ENCODE data around the gene CCND2. TPM values are rescaled to one million over a fixed set of nuclear protein-coding genes. Genes with fewer than 3 reads are reported as not detected.

Gene CCND2
- total and polyA plus RNA-seq, 3 experiments from 2014 or later = 72.4 to 792 (median 784) TPM

GRCh38 chr12:4270016-4270830, 3.3 kb upstream of the CCND2 start:
- H3K27ac ChIP-seq (ENCODE audit: low read depth, low read length) = peak overlapping the region; percentile 94
- Mint-ChIP-seq H3K4me3 (peak overlapping the region; percentile 93 to 100 (median 99)), H3K9me3 (peaks cover 0 to 3% (median 0%) of the 10 kb centered on the region in 5 donors), H3K27me3 (peaks cover 4 to 10% of the 10 kb centered on the region in 2 donors), H3K27ac (peak overlapping the region; percentile 96 to 100 (median 100)), H3K36me3 (peaks cover 0 to 27% (median 0%) of the 10 kb centered on the region in 3 donors), H3K4me1 (peaks cover 18 to 37% (median 22%) of the 10 kb centered on the region in 3 donors)
- H3K4me1 ChIP-seq (ENCODE audit: insufficient read depth, low read length) = peaks cover 12% of the 10 kb centered on the region
- H3K4me3 ChIP-seq (ENCODE audit: low read length) = peak overlapping the region; percentile 95
- CTCF ChIA-PET = interaction anchor here (1.1 to 6.2 kb wide), 10 partner anchors 7 to 401 kb away, joined by 3 to 37 read pairs (median 10); no protein-coding TSS in a partner anchor
- H3K27me3 ChIP-seq (ENCODE audit: insufficient read depth, low read length, poor library complexity, severe bottlenecking) = peaks cover 3% of the 10 kb centered on the region
- H3K36me3 ChIP-seq (ENCODE audit: insufficient read depth, low read length) = no peaks in the 10 kb centered on the region
- peak in 3 of 5 donors; percentile 26 to 58 (median 41) for DNase-seq
- POLR2A ChIA-PET = interaction anchor here (0.6 to 1.9 kb wide), 9 partner anchors 11 to 397 kb away, joined by 3 to 12 read pairs (median 5); partner anchors contain the start of gene PARP11
- no peaks in the 10 kb centered on the region for H3K9me3 ChIP-seq (ENCODE audit: low read length)

- Mint-ChIP-seq H3K9me3 (peaks cover 0 to 3% (median 0%) of the 10 kb centered on the region in 5 donors), H3K27ac (peak overlapping the region; percentile 96 to 100 (median 100)), H3K27me3 (peaks cover 4 to 9% of the 10 kb centered on the region in 2 donors), H3K4me3 (peak overlapping the region; percentile 93 to 100 (median 99)), H3K4me1 (peaks cover 24 to 43% (median 28%) of the 10 kb centered on the region in 3 donors), H3K36me3 (peaks cover 0 to 34% (median 0%) of the 10 kb centered on the region in 3 donors)
- peak in 4 of 5 donors; percentile 40 to 63 (median 50) for DNase-seq
- H3K4me3 ChIP-seq (ENCODE audit: low read length) = peak overlapping the region; percentile 95
- peaks cover 17% of the 10 kb centered on the region for H3K4me1 ChIP-seq (ENCODE audit: insufficient read depth, low read length)
- H3K9me3 ChIP-seq (ENCODE audit: low read length) = no peaks in the 10 kb centered on the region
- CTCF ChIA-PET = interaction anchor here (0.8 to 6.2 kb wide), 10 partner anchors 20 to 401 kb away, joined by 3 to 37 read pairs (median 4); no protein-coding TSS in a partner anchor
- peaks cover 3% of the 10 kb centered on the region for H3K36me3 ChIP-seq (ENCODE audit: insufficient read depth, low read length)
- POLR2A ChIA-PET = interaction anchor here (0.6 to 1.9 kb wide), 8 partner anchors 20 to 398 kb away, joined by 3 to 10 read pairs (median 4); partner anchors contain the start of gene PARP11
- peaks cover 3% of the 10 kb centered on the region for H3K27me3 ChIP-seq (ENCODE audit: insufficient read depth, low read length, poor library complexity, severe bottlenecking)
- peak overlapping the region; percentile 94 for H3K27ac ChIP-seq (ENCODE audit: low read depth, low read length)
Observed at GRCh38 chr12:4270831-4271716, 2.5 kb upstream of the CCND2 start.

GRCh38 chr12:4271717-4272423, 1.7 kb upstream of the CCND2 start:
- peaks cover 3% of the 10 kb centered on the region for H3K27me3 ChIP-seq (ENCODE audit: insufficient read depth, low read length, poor library complexity, severe bottlenecking)
- H3K27ac Mint-ChIP-seq = peak overlapping the region; percentile 96 to 100 (median 98)
- peaks cover 32 to 51% (median 36%) of the 10 kb centered on the region in 3 donors for H3K4me1 Mint-ChIP-seq
- H3K9me3 ChIP-seq (ENCODE audit: low read length) = no peaks in the 10 kb centered on the region
- H3K27me3 Mint-ChIP-seq = peaks cover 4 to 11% of the 10 kb centered on the region in 2 donors
- H3K4me3 Mint-ChIP-seq = peak overlapping the region; percentile 89 to 99 (median 97)
- CTCF ChIA-PET = interaction anchor here (0.6 to 6.2 kb wide), 11 partner anchors 21 to 533 kb away, joined by 3 to 37 read pairs (median 3); no protein-coding TSS in a partner anchor
- H3K9me3 Mint-ChIP-seq = peaks cover 0 to 3% (median 0%) of the 10 kb centered on the region in 5 donors
- DNase-seq = peak; percentile 79 to 95 (median 85)
- peaks cover 2 to 41% (median 3%) of the 10 kb centered on the region in 3 donors for H3K36me3 Mint-ChIP-seq
- H3K4me1 ChIP-seq (ENCODE audit: insufficient read depth, low read length) = peaks cover 24% of the 10 kb centered on the region
- POLR2A ChIA-PET = interaction anchor here (0.6 to 1.9 kb wide), 12 partner anchors 18 to 399 kb away, joined by 3 to 10 read pairs (median 4); partner anchors contain the start of gene PARP11
- peak overlapping the region; percentile 95 for H3K4me3 ChIP-seq (ENCODE audit: low read length)
- peaks cover 10% of the 10 kb centered on the region for H3K36me3 ChIP-seq (ENCODE audit: insufficient read depth, low read length)
- peak overlapping the region; percentile 94 for H3K27ac ChIP-seq (ENCODE audit: low read depth, low read length)

- no peaks in the 10 kb centered on the region for H3K9me3 ChIP-seq (ENCODE audit: low read length)
- DNase-seq = peak; percentile 65 to 81 (median 72)
- peaks cover 36 to 59% (median 43%) of the 10 kb centered on the region in 3 donors for H3K4me1 Mint-ChIP-seq
- H3K36me3 Mint-ChIP-seq = peaks cover 6 to 46% (median 6%) of the 10 kb centered on the region in 3 donors
- peaks cover 32% of the 10 kb centered on the region for H3K4me1 ChIP-seq (ENCODE audit: insufficient read depth, low read length)
- H3K27me3 Mint-ChIP-seq = peaks cover 4 to 11% of the 10 kb centered on the region in 2 donors
- H3K27me3 ChIP-seq (ENCODE audit: insufficient read depth, low read length, poor library complexity, severe bottlenecking) = peaks cover 3% of the 10 kb centered on the region
- peak overlapping the region; percentile 91 for H3K4me3 ChIP-seq (ENCODE audit: low read length)
- H3K27ac Mint-ChIP-seq = peak overlapping the region; percentile 96 to 100 (median 99)
- H3K36me3 ChIP-seq (ENCODE audit: insufficient read depth, low read length) = peaks cover 17% of the 10 kb centered on the region
- CTCF ChIA-PET = interaction anchor here (0.6 to 6.2 kb wide), 8 partner anchors 21 to 533 kb away, joined by 3 to 37 read pairs (median 3); no protein-coding TSS in a partner anchor
- peak overlapping the region; percentile 94 for H3K27ac ChIP-seq (ENCODE audit: low read depth, low read length)
- POLR2A ChIA-PET = interaction anchor here (0.6 to 1.9 kb wide), 8 partner anchors 17 to 399 kb away, joined by 3 to 7 read pairs (median 4); partner anchors contain the start of gene PARP11
- peaks cover 0 to 3% (median 0%) of the 10 kb centered on the region in 5 donors for H3K9me3 Mint-ChIP-seq
- peak overlapping the region; percentile 89 to 99 (median 97) for H3K4me3 Mint-ChIP-seq
Observed at GRCh38 chr12:4272424-4273272, 914 bp upstream of the CCND2 start.

- peak overlapping the region; percentile 91 for H3K4me3 ChIP-seq (ENCODE audit: low read length)
- peaks cover 0 to 11% of the 10 kb centered on the region in 2 donors for H3K27me3 Mint-ChIP-seq
- POLR2A ChIA-PET = interaction anchor here (0.6 to 1.7 kb wide), 8 partner anchors 20 to 520 kb away, joined by 3 to 6 read pairs (median 4); partner anchors contain the start of genes CRACR2A and PARP11
- peaks cover 6 to 53% (median 9%) of the 10 kb centered on the region in 3 donors for H3K36me3 Mint-ChIP-seq
- peaks cover 23% of the 10 kb centered on the region for H3K36me3 ChIP-seq (ENCODE audit: insufficient read depth, low read length)
- H3K4me1 ChIP-seq (ENCODE audit: insufficient read depth, low read length) = peaks cover 36% of the 10 kb centered on the region
- H3K9me3 Mint-ChIP-seq = peaks cover 0 to 3% (median 0%) of the 10 kb centered on the region in 5 donors
- H3K27ac ChIP-seq (ENCODE audit: low read depth, low read length) = peak overlapping the region; percentile 94
- H3K4me3 Mint-ChIP-seq = peak overlapping the region; percentile 89 to 99 (median 97)
- CTCF ChIA-PET = interaction anchor here (0.7 to 6.2 kb wide), 5 partner anchors 22 to 390 kb away, joined by 3 to 37 read pairs (median 3); no protein-coding TSS in a partner anchor
- H3K27me3 ChIP-seq (ENCODE audit: insufficient read depth, low read length, poor library complexity, severe bottlenecking) = peaks cover 3% of the 10 kb centered on the region
- no peak for DNase-seq
- peak overlapping the region; percentile 96 to 100 (median 98) for H3K27ac Mint-ChIP-seq
- peaks cover 41 to 60% (median 45%) of the 10 kb centered on the region in 3 donors for H3K4me1 Mint-ChIP-seq
- H3K9me3 ChIP-seq (ENCODE audit: low read length) = no peaks in the 10 kb centered on the region
Observed at GRCh38 chr12:4273273-4273651, 300 bp upstream of the CCND2 start.

- peak overlapping the region; percentile 89 to 99 (median 97) for H3K4me3 Mint-ChIP-seq
- Histone ChIP-seq H3K9me3 (ENCODE audit: low read length) (no peaks in the 10 kb centered on the region), H3K27me3 (ENCODE audit: insufficient read depth, low read length, poor library complexity, severe bottlenecking) (no peaks in the 10 kb centered on the region), H3K36me3 (ENCODE audit: insufficient read depth, low read length) (peaks cover 31% of the 10 kb centered on the region), H3K27ac (ENCODE audit: low read depth, low read length) (peak overlapping the region; percentile 94), H3K4me3 (ENCODE audit: low read length) (peak overlapping the region; percentile 91), H3K4me1 (ENCODE audit: insufficient read depth, low read length) (peaks cover 43% of the 10 kb centered on the region)
- peaks cover 0 to 7% of the 10 kb centered on the region in 2 donors for H3K27me3 Mint-ChIP-seq
- ChIA-PET CTCF (interaction anchor here (1.7 to 5.9 kb wide), 4 partner anchors 110 to 389 kb away, joined by 4 to 133 read pairs (median 62); no protein-coding TSS in a partner anchor), POLR2A (interaction anchor here (0.6 to 3.0 kb wide), 7 partner anchors 10 to 522 kb away, joined by 3 to 16 read pairs (median 3); partner anchors contain the start of gene CRACR2A)
- H3K4me1 Mint-ChIP-seq = peaks cover 44 to 66% (median 50%) of the 10 kb centered on the region in 3 donors
- H3K27ac Mint-ChIP-seq = peak overlapping the region; percentile 94 to 100 (median 98)
- DNase-seq = peak in 3 of 5 donors; percentile 30 to 54 (median 36)
- peaks cover 0 to 3% (median 0%) of the 10 kb centered on the region in 5 donors for H3K9me3 Mint-ChIP-seq
- peaks cover 6 to 61% (median 13%) of the 10 kb centered on the region in 3 donors for H3K36me3 Mint-ChIP-seq
Observed at GRCh38 chr12:4274396-4275015, 944 bp downstream of the CCND2 start.
